Parathyroid adenoma (tissue), 2 donors: ENCODE results near the gene C8G.

Source experiments
- H2AFZ ChIP-seq: fragments of 300-600 bp; sonication (generic); one replicate; pipeline ENCODE4 v1.7.0; 2017; ENCODE audit warnings: antibody characterized with exemption, mild to moderate bottlenecking
- H3K27ac ChIP-seq: fragments of 300-600 bp; sonication (generic); one replicate; pipeline ENCODE4 v1.7.0; 2017
- H3K27me3 ChIP-seq: fragments of 300-600 bp; sonication (generic); one replicate; pipeline ENCODE4 v1.7.0; 2017; ENCODE audit warnings: low read length; ENCODE audit not compliant: control insufficient read depth, insufficient read depth
- H3K36me3 ChIP-seq: fragments of 300-600 bp; sonication (generic); one replicate; pipeline ENCODE4 v1.7.0; 2017; ENCODE audit warnings: low read length; ENCODE audit not compliant: control insufficient read depth, insufficient read depth
- H3K4me1 ChIP-seq: fragments of 300-600 bp; sonication (generic); one replicate; pipeline ENCODE4 v1.7.0; 2017; ENCODE audit warnings: control low read depth
- H3K4me2 ChIP-seq: fragments of 300-600 bp; sonication (generic); one replicate; pipeline ENCODE4 v1.7.0; 2017; ENCODE audit warnings: low read length
- H3K4me3 ChIP-seq: fragments of 300-600 bp; sonication (generic); one replicate; pipeline ENCODE4 v1.7.0; 2017; ENCODE audit warnings: low read depth, low read length
- H3K79me2 ChIP-seq: fragments of 300-600 bp; sonication (generic); one replicate; pipeline ENCODE4 v1.7.0; 2017; ENCODE audit warnings: control low read depth
- H3K9ac ChIP-seq: fragments of 300-600 bp; sonication (generic); one replicate; pipeline ENCODE4 v1.7.0; 2017; ENCODE audit warnings: mild to moderate bottlenecking
- H3K9me3 ChIP-seq: fragments of 300-600 bp; sonication (generic); one replicate; pipeline ENCODE4 v1.7.0; 2017; ENCODE audit warnings: low read length; ENCODE audit not compliant: control insufficient read depth
- CTCF ChIP-seq: fragments of 300-600 bp; sonication (generic); IDR thresholded peaks from one replicate; pipeline ENCODE4 v1.7.0; 2017; ENCODE audit warnings: antibody characterized with exemption, mild to moderate bottlenecking
- donor health status: primary hyperparathyroidism.

The C8G gene

DNA sequence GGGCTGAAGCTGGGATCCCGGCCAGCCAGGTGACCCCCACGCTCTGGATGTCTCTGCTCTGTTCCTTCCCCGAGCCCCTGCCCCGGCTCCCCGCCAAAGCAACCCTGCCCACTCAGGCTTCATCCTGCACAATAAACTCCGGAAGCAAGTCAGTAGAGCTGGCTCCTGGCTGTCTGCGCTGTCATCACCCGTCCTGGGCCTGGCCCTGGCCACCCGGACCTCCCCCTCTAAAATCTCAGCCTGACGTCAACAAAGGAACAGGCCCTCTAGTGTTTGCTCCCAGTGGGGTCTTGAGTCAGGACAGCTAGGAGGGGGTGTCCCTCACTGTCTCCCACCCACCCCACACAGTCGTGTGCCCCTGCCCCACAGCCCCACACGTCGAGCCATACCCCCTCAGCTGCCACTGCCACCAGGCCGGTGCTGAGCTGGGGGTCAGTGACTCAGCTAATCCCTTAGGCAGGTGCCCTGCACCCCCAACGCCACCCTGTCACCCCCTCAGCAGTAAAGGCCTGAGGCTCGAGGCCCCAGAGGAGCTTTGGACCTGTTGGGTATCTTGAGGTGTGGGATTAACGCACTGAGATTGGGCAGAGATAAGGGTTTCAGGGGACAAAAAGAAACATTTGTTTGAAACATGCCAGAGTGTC, 36.7 kb downstream of the C8G start:
- Histone ChIP-seq H3K27me3 (no peaks in the 10 kb centered on the region), H3K4me2 (no peak overlapping the region), H2AFZ (no peak overlapping the region), H3K9ac (no peak overlapping the region), H3K36me3 (no peaks in the 10 kb centered on the region), H3K27ac (peak overlapping the region; percentile 44), H3K4me3 (no peak overlapping the region), H3K4me1 (no peaks in the 10 kb centered on the region), H3K9me3 (no peaks in the 10 kb centered on the region), H3K79me2 (no peaks in the 10 kb centered on the region)
- TF ChIP-seq CTCF: no peak

- Histone ChIP-seq H3K4me3 (no peak within 1 kb of the TSS), H3K36me3 (no peaks in the 10 kb centered on the region), H2AFZ (no peak within 1 kb of the TSS), H3K27me3 (no peaks in the 10 kb centered on the region), H3K79me2 (no peaks in the 10 kb centered on the region), H3K27ac (peak within 1 kb of the TSS; percentile 44), H3K4me1 (no peaks in the 10 kb centered on the region), H3K9me3 (no peaks in the 10 kb centered on the region), H3K9ac (no peak within 1 kb of the TSS), H3K4me2 (no peak within 1 kb of the TSS)
- TF ChIP-seq CTCF: no peak
Measured at GRCh38 chr9:136982232-136983051, 37.4 kb downstream of the C8G start, which contains the start of gene LCNL1. TSS of gene LCNL1 (plus strand) at chr9:136982993. CDS start at chr9:136983587, 594 bp downstream.

DNA sequence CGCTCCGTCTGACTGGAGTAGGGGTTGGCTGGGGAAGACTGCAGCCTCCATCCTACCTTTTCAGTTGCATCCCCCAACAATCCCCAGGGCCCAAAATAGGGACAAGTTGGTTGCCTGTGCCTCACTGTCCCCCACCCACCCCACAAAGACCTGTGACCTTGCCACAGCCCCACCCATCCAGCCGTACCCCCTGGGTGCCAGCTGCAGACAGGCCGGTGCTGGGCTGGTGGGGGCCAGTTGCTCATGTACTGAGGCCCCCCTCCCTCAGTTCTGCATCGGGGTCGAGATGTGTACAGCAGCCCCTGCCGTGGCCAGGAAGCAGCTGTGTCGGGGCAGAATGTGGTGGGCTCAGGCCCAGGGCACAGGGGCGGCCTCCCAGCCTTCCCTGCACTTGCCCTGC, 38.1 kb downstream of the C8G start:
- no peaks in the 10 kb centered on the region for H3K4me1 ChIP-seq
- H3K36me3 ChIP-seq: no peaks in the 10 kb centered on the region
- no peaks in the 10 kb centered on the region for H3K9me3 ChIP-seq
- no peak overlapping the region for H3K27ac ChIP-seq
- no peaks in the 10 kb centered on the region for H3K79me2 ChIP-seq
- H3K4me2 ChIP-seq: no peak overlapping the region
- H3K27me3 ChIP-seq: no peaks in the 10 kb centered on the region
- no peak overlapping the region for H2AFZ ChIP-seq
- H3K9ac ChIP-seq: no peak overlapping the region
- TF ChIP-seq CTCF: no peak
- no peak overlapping the region for H3K4me3 ChIP-seq

DNA sequence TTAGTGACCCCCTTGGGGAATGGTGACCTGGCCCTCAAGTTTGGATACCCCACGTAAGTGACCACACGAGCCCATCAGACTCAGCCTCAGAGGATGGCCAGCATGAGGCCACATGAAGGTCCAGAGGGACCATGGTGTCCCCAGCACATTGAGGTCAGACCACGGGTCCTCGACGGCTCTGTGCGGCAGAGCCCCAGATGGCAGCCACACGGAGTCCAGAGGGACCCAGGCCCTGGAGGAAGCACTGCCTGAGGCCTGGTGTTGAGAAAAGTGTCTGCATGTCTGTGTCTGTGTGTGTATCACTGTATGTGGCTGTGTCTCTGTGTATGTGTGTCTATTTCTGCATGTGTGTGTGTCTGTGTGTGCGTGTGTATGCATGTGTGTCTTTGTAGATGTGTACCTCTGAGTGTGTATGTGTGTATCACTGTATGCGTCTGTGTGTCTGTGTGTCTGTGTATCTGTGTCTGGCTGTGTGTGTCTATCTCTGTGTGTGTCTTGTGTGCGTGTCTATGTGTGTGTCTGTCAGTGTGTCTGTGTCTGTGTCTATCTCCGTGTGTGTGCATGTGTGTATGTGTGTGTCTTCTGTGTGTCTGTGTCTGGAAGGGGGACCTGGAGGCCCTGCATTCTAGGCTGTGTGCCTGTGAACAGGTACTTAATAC, 38.7 kb downstream of the C8G start:
- no peak overlapping the region for H3K9ac ChIP-seq
- no peak overlapping the region for H3K27ac ChIP-seq
- H3K27me3 ChIP-seq: no peaks in the 10 kb centered on the region
- H3K36me3 ChIP-seq: no peaks in the 10 kb centered on the region
- H3K4me3 ChIP-seq: no peak overlapping the region
- TF ChIP-seq CTCF: no peak
- no peaks in the 10 kb centered on the region for H3K9me3 ChIP-seq
- H3K79me2 ChIP-seq: no peaks in the 10 kb centered on the region
- no peaks in the 10 kb centered on the region for H3K4me1 ChIP-seq
- H3K4me2 ChIP-seq: no peak overlapping the region
- no peak overlapping the region for H2AFZ ChIP-seq
